SHP77 (cell line): Measurements from ENCODE around the gene SYNGR3.
A peak's percentile ranks its signal among the peaks of the same experiment; 100 is the strongest.

ENCODE experiments used
- DNase-seq, 2 experiments: peaks; one replicate each; lab custom pipeline; 2025; lab: John Stamatoyannopoulos, UW

SYNGR3 gene

GRCh38 chr16:1976951-1977874 lies 12.6 kb upstream of the SYNGR3 start:
- DNase-seq: no peak

GRCh38 chr16:1977875-1978268 lies 11.9 kb upstream of the SYNGR3 start:
- no peak for DNase-seq

GRCh38 chr16:1978476-1979120 lies 11.2 kb upstream of the SYNGR3 start:
- no peak for DNase-seq

GRCh38 chr16:1979271-1980029 lies 10.3 kb upstream of the SYNGR3 start:
- DNase-seq: no peak

GRCh38 chr16:1980030-1980769 lies 9.6 kb upstream of the SYNGR3 start:
- no peak for DNase-seq

GRCh38 chr16:1980770-1981087 lies 9.0 kb upstream of the SYNGR3 start:
- no peak for DNase-seq

GRCh38 chr16:1981398-1981836 lies 8.4 kb upstream of the SYNGR3 start, which contains the start of gene NOXO1:
Gene NOXO1 (minus strand): TSS chr16:1981469. CDS start chr16:1981179, 290 bp downstream.
- no peak for DNase-seq

- no peak for DNase-seq
Measured at GRCh38 chr16:1982013-1982433, 7.7 kb upstream of the SYNGR3 start.

GRCh38 chr16:1982991-1983543 lies 6.7 kb upstream of the SYNGR3 start:
- DNase-seq: no peak

GRCh38 chr16:1983544-1984346 lies 6.0 kb upstream of the SYNGR3 start, which contains the start of gene GFER:
Gene GFER (plus strand): TSS chr16:1984193. CDS start chr16:1984219, 26 bp downstream.
- peak; percentile 87 to 90 for DNase-seq

GRCh38 chr16:1984347-1985225 lies 5.2 kb upstream of the SYNGR3 start:
- DNase-seq: no peak

GRCh38 chr16:1985466-1986150 lies 4.2 kb upstream of the SYNGR3 start:
- DNase-seq: no peak

- no peak for DNase-seq
Measured at GRCh38 chr16:1987198-1987597, 2.6 kb upstream of the SYNGR3 start.

- DNase-seq: no peak
Measured at GRCh38 chr16:1990101-1990350, 256 bp downstream of the SYNGR3 start.

- DNase-seq: peak in 1 of 2 experiments; percentile 35
Measured at GRCh38 chr16:1990351-1991134, 773 bp downstream of the SYNGR3 start.

- DNase-seq: no peak
Measured at GRCh38 chr16:1991135-1991551, 1.4 kb downstream of the SYNGR3 start.

- DNase-seq: no peak
Measured at GRCh38 chr16:1991588-1991947, 1.8 kb downstream of the SYNGR3 start.

GRCh38 chr16:1991948-1992703 lies 2.4 kb downstream of the SYNGR3 start:
- no peak for DNase-seq
